ENCODE data around the gene GFRA1.

GFRA1 gene

DNA sequence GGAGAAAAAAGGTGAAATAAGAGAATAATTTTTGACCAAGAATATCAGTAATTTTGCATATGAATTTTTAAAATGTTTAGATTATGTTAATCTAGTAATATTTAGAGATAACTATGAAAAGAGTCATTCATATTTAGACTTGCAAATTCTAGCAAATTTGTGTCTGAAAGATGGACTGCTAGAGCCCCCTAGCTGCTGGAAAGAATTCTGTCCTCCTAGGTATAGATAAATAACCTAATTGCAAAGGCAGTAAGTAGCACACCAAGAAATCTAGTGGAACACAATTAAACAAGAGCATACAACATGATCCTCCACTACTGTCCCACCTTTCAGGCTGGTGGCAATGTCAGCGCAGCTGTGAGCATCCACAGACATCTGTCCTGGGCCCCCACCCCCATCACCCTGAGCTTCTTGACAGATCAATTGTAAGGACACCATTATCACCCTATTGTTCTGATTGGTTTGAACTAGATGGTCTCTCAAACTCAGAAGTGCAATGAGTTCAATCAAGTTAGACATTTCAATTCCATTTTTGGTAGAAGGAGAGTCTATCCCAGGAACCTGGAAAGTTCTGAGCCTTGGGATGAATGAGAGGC lies 15.0 kb upstream of the GFRA1 start:
- TF ChIP-seq CTCF (IDR thresholded peaks at IDR 0.05; ENCODE audit: borderline replicate concordance, control extremely low read depth, extremely low read depth, insufficient read depth, missing control alignments) = peak; percentile 38
- in situ Hi-C loops (cut with MboI; ENCODE audit: low sequenced_read_pairs, unreplicated experiment) = no loop called here
- DNase-seq (ENCODE audit: low spot score) = peak; percentile 38

- in situ Hi-C loops (cut with MboI; ENCODE audit: low sequenced_read_pairs, unreplicated experiment) = no loop called here
- DNase-seq (ENCODE audit: low spot score) = no peak
- no peak for TF ChIP-seq CTCF (IDR thresholded peaks at IDR 0.05; ENCODE audit: borderline replicate concordance, control extremely low read depth, extremely low read depth, insufficient read depth, missing control alignments)
These were observed 13.7 kb upstream of the GFRA1 start for GRCh38 chr10:116286626-116287200.

GRCh38 chr10:116281775-116282174 lies 8.8 kb upstream of the GFRA1 start:
- TF ChIP-seq CTCF (IDR thresholded peaks at IDR 0.05; ENCODE audit: borderline replicate concordance, control extremely low read depth, extremely low read depth, insufficient read depth, missing control alignments) = no peak

GRCh38 chr10:116278846-116279245 lies 5.8 kb upstream of the GFRA1 start:
- no peak for TF ChIP-seq CTCF (IDR thresholded peaks at IDR 0.05; ENCODE audit: borderline replicate concordance, control extremely low read depth, extremely low read depth, insufficient read depth, missing control alignments)
- DNase-seq (ENCODE audit: low spot score) = no peak
- in situ Hi-C loops (cut with MboI; ENCODE audit: low sequenced_read_pairs, unreplicated experiment) = no loop called here

More at GRCh38 chr10:116281775-116282174, 8.8 kb upstream of the GFRA1 start:
- in situ Hi-C loops (cut with MboI; ENCODE audit: low sequenced_read_pairs, unreplicated experiment) = no loop called here
- no peak for DNase-seq (ENCODE audit: low spot score)

- in situ Hi-C loops (cut with MboI; ENCODE audit: low sequenced_read_pairs, unreplicated experiment) = no loop called here
- DNase-seq (ENCODE audit: low spot score) = no peak
- TF ChIP-seq CTCF (IDR thresholded peaks at IDR 0.05; ENCODE audit: borderline replicate concordance, control extremely low read depth, extremely low read depth, insufficient read depth, missing control alignments) = no peak
These were observed 4.0 kb upstream of the GFRA1 start for GRCh38 chr10:116276981-116277380.

DNA sequence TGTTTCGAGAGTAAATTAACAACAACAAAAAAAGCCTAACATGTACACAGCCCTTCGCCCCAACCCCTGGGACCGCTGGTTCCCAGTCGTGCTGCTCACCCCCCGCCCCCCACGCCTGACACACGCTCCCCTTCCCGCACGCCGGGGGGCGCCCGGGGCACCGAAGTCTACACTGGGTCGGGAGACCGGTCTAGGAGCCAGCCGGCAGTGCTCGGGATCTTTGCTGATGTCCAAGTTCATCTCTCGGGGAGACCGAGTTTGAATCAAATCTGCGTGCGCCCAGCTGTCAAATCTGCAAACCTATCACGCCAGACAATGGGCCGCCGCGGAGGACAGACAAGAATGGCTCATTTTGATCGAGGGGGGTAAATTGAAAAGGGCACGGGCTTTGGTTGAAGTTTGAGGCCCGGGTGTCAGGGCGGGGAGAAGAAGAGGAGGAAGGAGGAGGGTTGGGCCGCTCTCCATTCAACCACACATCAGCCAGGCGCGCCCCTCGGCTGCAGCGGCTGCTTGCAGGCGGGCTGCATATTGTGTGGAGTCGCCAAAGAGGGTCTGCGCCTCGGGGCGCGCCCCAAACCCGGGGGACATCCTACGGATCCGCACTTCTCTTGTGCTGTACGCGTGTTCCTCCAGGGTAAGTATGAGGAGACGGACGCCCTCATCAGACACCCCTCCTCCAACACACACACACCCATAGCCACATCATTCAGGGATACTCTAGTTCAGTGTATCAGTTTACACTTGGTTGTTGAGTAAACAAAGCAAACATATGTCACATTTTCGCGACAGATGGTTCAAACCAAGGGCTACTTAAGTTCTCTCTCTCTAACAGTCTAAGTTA lies 1.3 kb upstream of the GFRA1 start:
- TF ChIP-seq CTCF (IDR thresholded peaks at IDR 0.05; ENCODE audit: borderline replicate concordance, control extremely low read depth, extremely low read depth, insufficient read depth, missing control alignments) = no peak
- in situ Hi-C loops (cut with MboI; ENCODE audit: low sequenced_read_pairs, unreplicated experiment) = no loop called here
- peak; percentile 34 for DNase-seq (ENCODE audit: low spot score)

Measured in GM13976 (cell line).